Ovary (tissue), 3 donors: ENCODE results near the gene FCRL6.

Experiments used
- CTCF ChIP-seq, 3 donors: fragments of 450-650 bp in 2 of 3; fragments of 200-600 bp in 1 of 3; IDR thresholded peaks; one replicate each; pipeline versions ENCODE4 v1.5.1 to v1.8.0; 2016 to 2022; ENCODE audit warnings: antibody characterized with exemption in 3 of 3, mild to moderate bottlenecking in 1 of 3
- EP300 ChIP-seq: sonication (generic); formaldehyde crosslinking; IDR thresholded peaks from one replicate; pipeline ENCODE4 v1.6.1; 2017; ENCODE audit warnings: antibody characterized with exemption
- POLR2A ChIP-seq: fragments of 450-650 bp; IDR thresholded peaks from one replicate; pipeline ENCODE4 v1.6.1; 2017; ENCODE audit warnings: antibody characterized with exemption, mild to moderate bottlenecking, moderate library complexity
- donor health status: DM: no; HTN: no; CAD: no.

- TF ChIP-seq CTCF (IDR thresholded peaks at IDR 0.05) (no peak), POLR2A (no peak), EP300 (no peak)
Measured at GRCh38 chr1:159823406-159823805, 21.2 kb downstream of the FCRL6 start.
